ENCODE results near the gene RHO. TPM values are rescaled to one million over a fixed set of nuclear protein-coding genes. Genes with fewer than 3 reads are reported as not detected.

Gene RHO
- total RNA-seq, 2 experiments from 2014 or later, result not detected

DNA sequence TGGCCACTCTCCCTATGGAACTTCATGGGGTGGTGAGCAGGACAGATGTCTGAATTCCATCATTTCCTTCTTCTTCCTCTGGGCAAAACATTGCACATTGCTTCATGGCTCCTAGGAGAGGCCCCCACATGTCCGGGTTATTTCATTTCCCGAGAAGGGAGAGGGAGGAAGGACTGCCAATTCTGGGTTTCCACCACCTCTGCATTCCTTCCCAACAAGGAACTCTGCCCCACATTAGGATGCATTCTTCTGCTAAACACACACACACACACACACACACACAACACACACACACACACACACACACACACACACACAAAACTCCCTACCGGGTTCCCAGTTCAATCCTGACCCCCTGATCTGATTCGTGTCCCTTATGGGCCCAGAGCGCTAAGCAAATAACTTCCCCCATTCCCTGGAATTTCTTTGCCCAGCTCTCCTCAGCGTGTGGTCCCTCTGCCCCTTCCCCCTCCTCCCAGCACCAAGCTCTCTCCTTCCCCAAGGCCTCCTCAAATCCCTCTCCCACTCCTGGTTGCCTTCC, 1.9 kb downstream of the RHO start:
- Mint-ChIP-seq H3K27me3 (no peaks in the 10 kb centered on the region), H3K27ac (no peak overlapping the region), H3K4me1 (ENCODE audit: low read depth) (no peaks in the 10 kb centered on the region), H3K9me3 (no peaks in the 10 kb centered on the region), H3K36me3 (ENCODE audit: low read depth) (no peaks in the 10 kb centered on the region), H3K4me3 (no peak overlapping the region)
- intact Hi-C loops (cut with micrococcal nuclease), result no loop called here
- ChIA-PET POLR2A (no interaction called here), CTCF (no interaction called here)
- no peak for ATAC-seq
- TF ChIP-seq, protein P1, sequence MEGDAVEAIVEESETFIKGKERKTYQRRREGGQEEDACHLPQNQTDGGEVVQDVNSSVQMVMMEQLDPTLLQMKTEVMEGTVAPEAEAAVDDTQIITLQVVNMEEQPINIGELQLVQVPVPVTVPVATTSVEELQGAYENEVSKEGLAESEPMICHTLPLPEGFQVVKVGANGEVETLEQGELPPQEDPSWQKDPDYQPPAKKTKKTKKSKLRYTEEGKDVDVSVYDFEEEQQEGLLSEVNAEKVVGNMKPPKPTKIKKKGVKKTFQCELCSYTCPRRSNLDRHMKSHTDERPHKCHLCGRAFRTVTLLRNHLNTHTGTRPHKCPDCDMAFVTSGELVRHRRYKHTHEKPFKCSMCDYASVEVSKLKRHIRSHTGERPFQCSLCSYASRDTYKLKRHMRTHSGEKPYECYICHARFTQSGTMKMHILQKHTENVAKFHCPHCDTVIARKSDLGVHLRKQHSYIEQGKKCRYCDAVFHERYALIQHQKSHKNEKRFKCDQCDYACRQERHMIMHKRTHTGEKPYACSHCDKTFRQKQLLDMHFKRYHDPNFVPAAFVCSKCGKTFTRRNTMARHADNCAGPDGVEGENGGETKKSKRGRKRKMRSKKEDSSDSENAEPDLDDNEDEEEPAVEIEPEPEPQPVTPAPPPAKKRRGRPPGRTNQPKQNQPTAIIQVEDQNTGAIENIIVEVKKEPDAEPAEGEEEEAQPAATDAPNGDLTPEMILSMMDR (IDR thresholded peaks at IDR 0.05), result no peak
- DNase-seq, result no peak

GRCh38 chr3:129530821-129531220, 2.4 kb downstream of the RHO start:
- Mint-ChIP-seq H3K4me3 (no peak overlapping the region), H3K27ac (no peak overlapping the region), H3K27me3 (no peaks in the 10 kb centered on the region), H3K4me1 (ENCODE audit: low read depth) (no peaks in the 10 kb centered on the region), H3K36me3 (ENCODE audit: low read depth) (no peaks in the 10 kb centered on the region), H3K9me3 (no peaks in the 10 kb centered on the region)
- POLR2A ChIA-PET, result no interaction called here
- DNase-seq, result no peak
- TF ChIP-seq, protein P1 (IDR thresholded peaks at IDR 0.05), result no peak
- CTCF ChIA-PET, result no interaction called here
- intact Hi-C loops (cut with micrococcal nuclease), result no loop called here
- ATAC-seq, result no peak

- no peak for DNase-seq
- intact Hi-C loops (cut with micrococcal nuclease), result no loop called here
- Mint-ChIP-seq H3K4me1 (ENCODE audit: low read depth) (no peaks in the 10 kb centered on the region), H3K27me3 (no peaks in the 10 kb centered on the region), H3K4me3 (no peak overlapping the region), H3K36me3 (ENCODE audit: low read depth) (no peaks in the 10 kb centered on the region), H3K9me3 (no peaks in the 10 kb centered on the region), H3K27ac (no peak overlapping the region)
- CTCF ChIA-PET, result no interaction called here
- POLR2A ChIA-PET, result no interaction called here
- no peak for ATAC-seq
- TF ChIP-seq, protein P1 (IDR thresholded peaks at IDR 0.05), result no peak
Observed at GRCh38 chr3:129531699-129532098, 3.3 kb downstream of the RHO start.

- ChIA-PET POLR2A (no interaction called here), CTCF (no interaction called here)
- Mint-ChIP-seq H3K4me3 (no peak overlapping the region), H3K27ac (no peak overlapping the region), H3K27me3 (no peaks in the 10 kb centered on the region), H3K4me1 (ENCODE audit: low read depth) (no peaks in the 10 kb centered on the region), H3K9me3 (no peaks in the 10 kb centered on the region), H3K36me3 (ENCODE audit: low read depth) (no peaks in the 10 kb centered on the region)
- TF ChIP-seq, protein P1 (IDR thresholded peaks at IDR 0.05), result no peak
- ATAC-seq (no peak), DNase-seq (no peak)
- intact Hi-C loops (cut with micrococcal nuclease), result no loop called here
Observed at GRCh38 chr3:129532261-129532660, 3.8 kb downstream of the RHO start.

GRCh38 chr3:129533406-129533805, 5.0 kb downstream of the RHO start:
- Mint-ChIP-seq H3K9me3 (no peaks in the 10 kb centered on the region), H3K36me3 (ENCODE audit: low read depth) (no peaks in the 10 kb centered on the region), H3K4me3 (no peak overlapping the region), H3K4me1 (ENCODE audit: low read depth) (no peaks in the 10 kb centered on the region), H3K27me3 (no peaks in the 10 kb centered on the region), H3K27ac (no peak overlapping the region)
- ChIA-PET CTCF (no interaction called here), POLR2A (no interaction called here)
- intact Hi-C loops (cut with micrococcal nuclease), result no loop called here
- TF ChIP-seq, protein P1 (IDR thresholded peaks at IDR 0.05), result no peak
- DNase-seq (no peak), ATAC-seq (no peak)

All from activated CD8-positive, alpha-beta T cell treated with anti-CD3 and anti-CD28 coated beads for 36 hours (primary cell).